Kidney (tissue), 14 donors: ENCODE results near the gene ZNF622. TPM values are rescaled to one million over a fixed set of nuclear protein-coding genes. Genes with fewer than 3 reads are reported as not detected.

Source experiments
- DNase-seq, 5 donors: peaks; one replicate each; pipeline ENCODE4 v3.0.0-alpha.2; 2013 to 2020
- FAIRE-seq: peaks from 2 replicates; lab custom pipeline; 2012; peaks lifted over from hg19 to GRCh38; lab: Jason Lieb, UNC
- H3K27ac ChIP-seq, 2 donors: one replicate each; pipeline ENCODE4 v1.7.0; 2013; ENCODE audit warnings: low read depth in 2 of 2, low read length in 2 of 2, inconsistent platforms in 1 of 2
- H3K27me3 ChIP-seq: one replicate; pipeline ENCODE4 v1.7.1; 2013; ENCODE audit warnings: low read length, inconsistent platforms; ENCODE audit not compliant: control insufficient read depth, insufficient read depth
- H3K36me3 ChIP-seq, 3 donors: one replicate each; pipeline versions ENCODE4 v1.7.0 to v1.7.1; 2013; ENCODE audit warnings: low read length in 3 of 3, control low read depth in 1 of 3, inconsistent platforms in 1 of 3; ENCODE audit not compliant: insufficient read depth in 3 of 3, control insufficient read depth in 2 of 3
- H3K4me1 ChIP-seq, 3 donors: one replicate each; pipeline versions ENCODE4 v1.7.0 to v1.7.1; 2013; ENCODE audit warnings: low read length in 3 of 3, inconsistent platforms in 1 of 3, low read depth in 1 of 3; ENCODE audit not compliant: control insufficient read depth in 2 of 3, insufficient read depth in 2 of 3
- H3K4me3 ChIP-seq, 3 donors: one replicate each; pipeline versions ENCODE4 v1.7.0 to v1.8.1; 2013; ENCODE audit warnings: low read length in 3 of 3, control low read depth in 1 of 3, inconsistent platforms in 1 of 3
- H3K9ac ChIP-seq, 3 donors: one replicate each; pipeline versions ENCODE4 v1.7.0 to v1.7.1; 2013; ENCODE audit warnings: low read length in 3 of 3, control low read depth in 1 of 3, inconsistent platforms in 1 of 3
- H3K9me3 ChIP-seq, 3 donors: one replicate each; pipeline versions ENCODE4 v1.7.0 to v1.7.1; 2013; ENCODE audit warnings: low read length in 3 of 3, control low read depth in 1 of 3, inconsistent platforms in 1 of 3; ENCODE audit not compliant: control insufficient read depth in 2 of 3, insufficient read depth in 1 of 3
- intact Hi-C: fragments of 100-400 bp; cut with DNase I; formaldehyde crosslinking; loops from one replicate; pipeline ENCODE4 v1.11.1; 2022
- polyA plus RNA-seq: library from polyadenylated mRNA; stranded (reverse); fragments of 350-450 nt; fragmentation: Illumina TruSeq; extraction: RNeasy Lipid Tissue Mini Kit (QIAGEN cat#74804); gene quantifications from one replicate; pipeline ENCODE4 v1.2.3, GENCODE V29; 2014; ENCODE audit warnings: low read depth, low replicate concordance; ENCODE audit not compliant: insufficient read depth
- total RNA-seq: library from RNA; stranded (reverse); fragmentation: NEBNext Ultra II Directional; extraction: Animal tissue kit (Norgen Biotek cat#: 25700); gene quantifications from one replicate; pipeline ENCODE4 v1.2.1, GENCODE V29; 2021
- TF ChIP-seq, protein P1 (sequence below): IDR thresholded peaks from 3 replicates; pipeline ENCODE4 v1.5.1; 2012; ENCODE audit warnings: mild to moderate bottlenecking, moderate library complexity, borderline replicate concordance; ENCODE audit not compliant: insufficient read depth; ENCODE audit errors: extremely low read depth
- donor health status: control.
- donor health status: control.
- donor health status: control.
- donor health status: control.
- donor health status: control.
- donor health status: DM: yes; HTN: yes; CAD: no.
- donor health status: Normal renal cell carcinoma (clear cell type).

The ZNF622 gene
- total and polyA plus RNA-seq, 2 donors from 2014 or later: 26.0 to 30.2 TPM

DNA sequence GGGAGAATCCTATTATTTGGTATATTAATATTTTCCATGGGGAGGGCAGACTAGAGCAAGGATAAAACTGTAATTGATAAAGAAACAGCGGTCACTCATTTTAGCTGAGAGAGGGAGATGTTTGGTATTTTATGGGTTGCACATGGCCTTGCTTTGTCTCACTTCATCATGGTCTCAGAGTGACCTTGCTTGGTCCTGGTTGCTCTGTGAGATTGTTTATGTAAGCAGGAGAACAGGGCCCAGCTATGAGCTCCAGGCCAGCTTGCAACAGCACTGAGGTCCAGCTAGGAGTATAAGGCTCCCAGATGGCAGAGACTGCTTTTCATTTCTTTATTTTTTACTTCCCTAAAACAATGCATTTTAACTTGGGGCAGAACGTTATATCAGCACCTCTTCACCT is 50.7 kb downstream of the ZNF622 start:
- intact Hi-C loops: no loop called here
- FAIRE-seq: no peak
- Histone ChIP-seq H3K9me3 (no peaks in the 10 kb centered on the region), H3K27me3 (no peaks in the 10 kb centered on the region), H3K9ac (no peak overlapping the region), H3K4me3 (no peak overlapping the region), H3K27ac (no peak overlapping the region), H3K36me3 (no peaks in the 10 kb centered on the region), H3K4me1 (no peaks in the 10 kb centered on the region)
- TF ChIP-seq, protein P1, sequence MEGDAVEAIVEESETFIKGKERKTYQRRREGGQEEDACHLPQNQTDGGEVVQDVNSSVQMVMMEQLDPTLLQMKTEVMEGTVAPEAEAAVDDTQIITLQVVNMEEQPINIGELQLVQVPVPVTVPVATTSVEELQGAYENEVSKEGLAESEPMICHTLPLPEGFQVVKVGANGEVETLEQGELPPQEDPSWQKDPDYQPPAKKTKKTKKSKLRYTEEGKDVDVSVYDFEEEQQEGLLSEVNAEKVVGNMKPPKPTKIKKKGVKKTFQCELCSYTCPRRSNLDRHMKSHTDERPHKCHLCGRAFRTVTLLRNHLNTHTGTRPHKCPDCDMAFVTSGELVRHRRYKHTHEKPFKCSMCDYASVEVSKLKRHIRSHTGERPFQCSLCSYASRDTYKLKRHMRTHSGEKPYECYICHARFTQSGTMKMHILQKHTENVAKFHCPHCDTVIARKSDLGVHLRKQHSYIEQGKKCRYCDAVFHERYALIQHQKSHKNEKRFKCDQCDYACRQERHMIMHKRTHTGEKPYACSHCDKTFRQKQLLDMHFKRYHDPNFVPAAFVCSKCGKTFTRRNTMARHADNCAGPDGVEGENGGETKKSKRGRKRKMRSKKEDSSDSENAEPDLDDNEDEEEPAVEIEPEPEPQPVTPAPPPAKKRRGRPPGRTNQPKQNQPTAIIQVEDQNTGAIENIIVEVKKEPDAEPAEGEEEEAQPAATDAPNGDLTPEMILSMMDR: no peak
- DNase-seq: no peak

DNA sequence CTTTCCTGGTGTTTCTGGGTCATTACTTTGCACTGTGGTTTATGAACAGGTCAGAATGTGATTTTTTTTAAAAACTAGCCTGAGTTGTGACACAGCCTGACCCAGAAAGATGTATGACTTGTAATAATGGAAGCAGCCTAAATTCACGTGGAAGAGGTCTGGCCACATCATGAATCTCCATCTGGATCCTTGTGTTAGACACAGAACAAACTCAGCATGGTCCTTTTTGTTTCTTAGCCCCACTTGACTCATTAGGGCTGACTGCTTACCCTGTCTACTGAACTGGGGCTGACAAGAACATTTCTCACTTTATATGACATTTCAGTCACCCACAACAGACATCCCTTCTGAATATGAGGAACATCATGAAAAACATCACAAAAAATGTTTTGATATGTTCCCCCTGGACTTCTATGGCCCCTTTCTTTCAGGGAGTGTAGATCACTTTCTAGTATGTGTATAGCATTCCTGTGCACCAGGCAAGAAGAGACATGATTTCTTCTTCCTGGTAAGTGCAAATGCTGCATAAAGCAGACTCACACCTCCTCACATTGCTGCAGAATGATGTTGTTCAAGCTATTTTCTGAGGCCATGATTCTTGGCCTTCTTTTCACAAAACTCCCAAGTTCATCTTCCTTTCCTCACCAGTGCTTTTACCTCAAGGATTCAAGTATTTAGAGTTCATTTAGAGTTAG is 52.3 kb downstream of the ZNF622 start:
- Histone ChIP-seq H3K36me3 (no peaks in the 10 kb centered on the region), H3K4me1 (no peaks in the 10 kb centered on the region), H3K4me3 (no peak overlapping the region), H3K27me3 (no peaks in the 10 kb centered on the region), H3K27ac (no peak overlapping the region), H3K9ac (no peak overlapping the region), H3K9me3 (no peaks in the 10 kb centered on the region)
- DNase-seq (no peak), FAIRE-seq (no peak)
- TF ChIP-seq, protein P1: no peak
- intact Hi-C loops: no loop called here

DNA sequence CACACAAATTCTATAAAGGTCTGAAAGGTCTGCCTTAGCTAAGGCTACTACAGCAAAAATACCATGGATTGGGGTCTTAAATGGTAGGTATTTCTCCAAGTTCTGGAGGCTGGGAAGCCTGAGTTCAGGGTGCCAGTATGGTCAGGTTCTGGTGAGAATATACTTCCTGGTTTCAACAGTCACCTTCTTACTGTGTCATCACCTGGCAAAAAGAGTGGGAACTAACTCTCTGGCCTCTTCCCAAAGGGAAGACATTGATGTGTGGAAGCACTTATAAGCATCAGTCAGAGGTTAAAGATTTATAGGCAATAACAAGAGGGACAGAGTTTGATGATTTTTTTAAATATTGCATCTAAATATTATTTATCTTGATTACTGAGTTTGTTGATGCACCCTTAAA is 53.0 kb downstream of the ZNF622 start:
- no peak overlapping the region for H3K27ac ChIP-seq
- FAIRE-seq: no peak
- no peak for DNase-seq
- TF ChIP-seq, protein P1: no peak
- H3K36me3 ChIP-seq: no peaks in the 10 kb centered on the region
- no peak overlapping the region for H3K9ac ChIP-seq
- intact Hi-C loops: no loop called here
- H3K4me1 ChIP-seq: no peaks in the 10 kb centered on the region
- no peaks in the 10 kb centered on the region for H3K27me3 ChIP-seq
- no peaks in the 10 kb centered on the region for H3K9me3 ChIP-seq
- no peak overlapping the region for H3K4me3 ChIP-seq
